GM12878 (cell line): ENCODE measurements around the gene CLIP1. TPM values are rescaled to one million over a fixed set of nuclear protein-coding genes. Genes with fewer than 3 reads are reported as not detected.

Source experiments
- ATAC-seq: fragments of 200-7000 bp; cut with Tn5 transposase; 3 replicates; pipeline ENCODE4 v1.9.1; 2020; ENCODE audit warnings: mild to moderate bottlenecking, moderate library complexity
- BruUV-seq: library from RNA; stranded (reverse); fragments of 400-500 nt; replicated peaks from 2 replicates; lab custom pipeline; 2021; lab: Mats Ljungman, UMichigan
- CTCF ChIA-PET: fragments of 300-600 bp; sonication (Branson Sonifier 250); formaldehyde crosslinking; extraction: SDS; loops from one replicate; lab custom pipeline; 2021; ENCODE audit warnings: inconsistent platforms; lab: Yijun Ruan, JAX
- POLR2A ChIA-PET: fragments of 350-600 bp; formaldehyde crosslinking; extraction: SDS; loops from one replicate; lab custom pipeline; 2021; ENCODE audit warnings: inconsistent platforms; lab: Charles Lee
- RAD21 ChIA-PET: fragments of 300-600 bp; sonication (Branson Sonifier 250); formaldehyde crosslinking; loops from one replicate; lab custom pipeline; 2023; ENCODE audit warnings: antibody characterized with exemption; ENCODE audit not compliant: unreplicated experiment; lab: Charles Lee
- SMC1A ChIA-PET: fragments of 300-600 bp; sonication (Branson Sonifier 250); formaldehyde crosslinking; loops from one replicate; lab custom pipeline; 2023; ENCODE audit not compliant: unreplicated experiment, uncharacterized antibody; lab: Charles Lee
- DNase-seq: peaks from one replicate; pipeline ENCODE4 v3.0.0-alpha.2; 2011; ENCODE audit warnings: low read depth, low spot score
- FAIRE-seq: peaks from 3 replicates; lab custom pipeline; 2011; peaks lifted over from hg19 to GRCh38; lab: Jason Lieb, UNC
- H2AFZ ChIP-seq: 2 replicates; pipeline ENCODE4 v1.6.0; 2011; ENCODE audit warnings: low read depth, low read length, control low read depth; ENCODE audit not compliant: control insufficient read depth
- H3K27ac ChIP-seq: 2 replicates; pipeline ENCODE4 v1.5.1; 2011; ENCODE audit warnings: control low read depth; ENCODE audit not compliant: control insufficient read depth, insufficient read depth
- H3K27me3 ChIP-seq, 2 experiments: replicated peaks in 1 of 2; 2 replicates each; pipeline versions ENCODE4 v1.6.0 to v1.6.1; 2011; ENCODE audit warnings: low read length in 1 of 2; ENCODE audit not compliant: control insufficient read depth in 2 of 2, insufficient read depth in 2 of 2
- H3K36me3 ChIP-seq, 2 experiments: 2 replicates each; pipeline ENCODE4 v1.5.1; 2011; ENCODE audit warnings: low read length in 1 of 2; ENCODE audit not compliant: control insufficient read depth in 2 of 2, insufficient read depth in 2 of 2
- H3K4me1 ChIP-seq: 2 replicates; pipeline ENCODE4 v1.6.1; 2011; ENCODE audit warnings: mild to moderate bottlenecking, low read length, moderate library complexity, mixed read lengths; ENCODE audit not compliant: control insufficient read depth, insufficient read depth
- H3K4me2 ChIP-seq: 2 replicates; pipeline ENCODE4 v1.6.0; 2011; ENCODE audit warnings: control low read depth; ENCODE audit not compliant: control insufficient read depth, insufficient read depth
- H3K4me3 ChIP-seq: fragments of 200-600 bp; sonication (generic); 2 replicates; pipeline ENCODE4 v1.5.1; 2016
- H3K79me2 ChIP-seq: 2 replicates; pipeline ENCODE4 v1.6.0; 2011; ENCODE audit warnings: low read length; ENCODE audit not compliant: control insufficient read depth, insufficient read depth
- H3K9ac ChIP-seq: 2 replicates; pipeline ENCODE4 v1.8.0; 2011; ENCODE audit warnings: low read length, control low read depth, mixed read lengths; ENCODE audit not compliant: control insufficient read depth, insufficient read depth
- H3K9me3 ChIP-seq: replicated peaks from 3 replicates; pipeline ENCODE4 v1.5.1; 2011; ENCODE audit warnings: mild to moderate bottlenecking, low read length; ENCODE audit not compliant: control insufficient read depth, insufficient read depth
- H4K20me1 ChIP-seq: 2 replicates; pipeline ENCODE4 v1.6.0; 2011; ENCODE audit not compliant: control insufficient read depth, insufficient read depth
- ASH2L ChIP-seq: fragments of 300-600, 200-600 bp; sonication (generic); IDR thresholded peaks from 2 replicates; pipeline ENCODE4 v1.6.1; 2017; ENCODE audit warnings: low read depth, mild to moderate bottlenecking, borderline replicate concordance
- BCL11A ChIP-seq: IDR thresholded peaks from 2 replicates; pipeline ENCODE4 v1.6.1; 2011; ENCODE audit warnings: low read depth, low read length
- BMI1 ChIP-seq: fragments of 450-650 bp; IDR thresholded peaks from 2 replicates; pipeline ENCODE4 v1.6.1; 2016; ENCODE audit warnings: mild to moderate bottlenecking, moderate library complexity, borderline replicate concordance
- CBFB ChIP-seq: IDR thresholded peaks from 2 replicates; pipeline ENCODE4 v1.6.1; 2016; ENCODE audit warnings: antibody characterized with exemption, low read depth
- EP300 ChIP-seq, 2 experiments: fragments of 150-350 bp in 1 of 2; IDR thresholded peaks; 2 replicates each; pipeline ENCODE4 v1.6.1; 2011 to 2012; ENCODE audit warnings: low read depth in 2 of 2, low read length in 2 of 2, borderline replicate concordance in 1 of 2, improper control_type of control experiment in 1 of 2, inconsistent platforms in 1 of 2; ENCODE audit not compliant: control insufficient read depth in 1 of 2
- FOXK2 ChIP-seq: fragments of 450-650 bp; IDR thresholded peaks from 2 replicates; pipeline ENCODE4 v1.6.1; 2017; ENCODE audit warnings: mild to moderate bottlenecking, moderate library complexity
- HDAC2 ChIP-seq: fragments of 200-600 bp; sonication (generic); IDR thresholded peaks from 2 replicates; pipeline ENCODE4 v1.6.1; 2017
- MXI1 ChIP-seq: fragments of 150-350 bp; IDR thresholded peaks from 2 replicates; pipeline ENCODE4 v1.6.1; 2011; ENCODE audit warnings: low read depth, mild to moderate bottlenecking, inconsistent platforms, low read length, improper control_type of control experiment
- NRF1 ChIP-seq: conservative IDR thresholded peaks from 2 replicates; pipeline ENCODE4 v1.6.1; 2011; ENCODE audit warnings: mild to moderate bottlenecking, low read depth, low read length, improper control_type of control experiment
- RAD21 ChIP-seq: IDR thresholded peaks from 2 replicates; pipeline ENCODE4 v1.6.1; 2011; ENCODE audit warnings: mild to moderate bottlenecking, low read depth, low read length, moderate library complexity; ENCODE audit not compliant: insufficient read depth
- RB1 ChIP-seq: fragments of 450-650 bp; formaldehyde crosslinking; IDR thresholded peaks from 2 replicates; pipeline ENCODE4 v1.6.1; 2017; ENCODE audit warnings: mild to moderate bottlenecking, borderline replicate concordance
- WRNIP1 ChIP-seq: IDR thresholded peaks from 2 replicates; pipeline ENCODE4 v1.6.1; 2011; ENCODE audit warnings: low read depth, low read length, improper control_type of control experiment, borderline replicate concordance
- WGBS: methylation state at CpG from one replicate; pipeline ENCODE4 v1.1.6; 2016; ENCODE audit warnings: low lambda C conversion rate; ENCODE audit not compliant: insufficient replicate concordance, insufficient coverage; ENCODE audit errors: missing lambda C conversion rate; 5-methylcytosine and 5-hydroxymethylcytosine counted together
- in situ Hi-C: fragments of 300-500 bp; cut with MboI; formaldehyde crosslinking; loops from 9 replicates; pipeline ENCODE4 v1.14.3; 2018; ENCODE audit warnings: mixed read lengths
- intact Hi-C: fragments of 100-400 bp; cut with micrococcal nuclease; formaldehyde crosslinking; loops from one replicate; pipeline ENCODE4 v1.14.2; 2022; ENCODE audit not compliant: unreplicated experiment
- polyA plus RNA-seq, 11 experiments: library from polyadenylated mRNA; depleted of rRNA in 4 of 11; unstranded in 6 of 11; stranded (reverse) in 5 of 11; fragments of >200 nt; fragmentation: Nextera tagmentation in 4 of 11; fragmentation: Illumina TruSeq in 1 of 11; extraction: Ambion mirVana in 4 of 11; extraction: Trizol in 1 of 11; gene quantifications; 1 replicate in 1 of 11; 2 replicates in 10 of 11; pipeline versions ENCODE4 v1.2.1 to v1.2.3, GENCODE V29; 2011 to 2016; ENCODE audit warnings: inconsistent platforms in 2 of 11, missing spikeins in 2 of 11, low read depth in 1 of 11
- total RNA-seq, 4 experiments: library from RNA; depleted of rRNA in 3 of 4; stranded (reverse); fragments of >200 nt in 3 of 4; fragmentation: Illumina TruSeq in 1 of 4; extraction: Trizol in 1 of 4; gene quantifications; 2 replicates each; pipeline versions ENCODE4 v1.2.1 to v1.2.3, GENCODE V29; 2013 to 2021
- TF ChIP-seq, protein P1 (sequence below): IDR thresholded peaks from 2 replicates; pipeline ENCODE4 v1.6.1; 2012; ENCODE audit warnings: low read depth, low read length, improper control_type of control experiment
- TF ChIP-seq, protein P2 (sequence below): fragments of 450-650 bp; IDR thresholded peaks from 2 replicates; pipeline ENCODE4 v1.6.1; 2017; ENCODE audit warnings: mild to moderate bottlenecking

The CLIP1 gene
- total and polyA plus RNA-seq, 10 of the 15 experiments (the other 5 are each of a cell fraction or from before 2014, with no cell fraction given), result 6.0 to 45.4 (median 25.2) TPM

DNA sequence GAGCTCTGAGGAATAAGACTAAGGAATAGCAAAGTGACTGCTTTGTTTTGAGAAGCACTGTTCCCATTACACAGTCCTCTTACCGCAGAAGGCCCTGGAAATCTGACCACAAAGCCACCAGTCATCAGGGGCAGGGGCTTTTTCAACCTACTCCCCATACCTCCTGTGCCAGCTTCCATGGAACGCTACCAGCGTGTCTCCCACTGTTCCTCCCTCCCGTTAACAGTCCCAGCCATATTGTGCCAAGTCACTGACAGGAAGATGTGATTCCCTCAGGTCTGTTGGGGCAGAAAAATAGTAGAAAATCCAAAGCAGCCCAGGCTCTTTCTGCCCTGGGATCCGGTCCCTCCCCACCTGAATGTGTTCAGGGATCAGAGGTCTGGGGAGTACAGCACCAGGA, 109.5 kb downstream of the CLIP1 start:
- TF ChIP-seq CBFB (no peak), EP300 (IDR thresholded peaks at IDR 0.05; ENCODE audit: borderline replicate concordance in 1 of 2, control insufficient read depth in 1 of 2, low read depth in 2 of 2, low read length in 2 of 2) (no peak), NRF1 (no peak), BMI1 (no peak), RB1 (no peak), FOXK2 (no peak), MXI1 (no peak), RAD21 (no peak), WRNIP1 (no peak), ASH2L (no peak), HDAC2 (no peak), BCL11A (no peak)
- TF ChIP-seq, protein P1, sequence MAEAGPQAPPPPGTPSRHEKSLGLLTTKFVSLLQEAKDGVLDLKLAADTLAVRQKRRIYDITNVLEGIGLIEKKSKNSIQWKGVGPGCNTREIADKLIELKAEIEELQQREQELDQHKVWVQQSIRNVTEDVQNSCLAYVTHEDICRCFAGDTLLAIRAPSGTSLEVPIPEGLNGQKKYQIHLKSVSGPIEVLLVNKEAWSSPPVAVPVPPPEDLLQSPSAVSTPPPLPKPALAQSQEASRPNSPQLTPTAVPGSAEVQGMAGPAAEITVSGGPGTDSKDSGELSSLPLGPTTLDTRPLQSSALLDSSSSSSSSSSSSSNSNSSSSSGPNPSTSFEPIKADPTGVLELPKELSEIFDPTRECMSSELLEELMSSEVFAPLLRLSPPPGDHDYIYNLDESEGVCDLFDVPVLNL, result no peak
- TF ChIP-seq, protein P2, sequence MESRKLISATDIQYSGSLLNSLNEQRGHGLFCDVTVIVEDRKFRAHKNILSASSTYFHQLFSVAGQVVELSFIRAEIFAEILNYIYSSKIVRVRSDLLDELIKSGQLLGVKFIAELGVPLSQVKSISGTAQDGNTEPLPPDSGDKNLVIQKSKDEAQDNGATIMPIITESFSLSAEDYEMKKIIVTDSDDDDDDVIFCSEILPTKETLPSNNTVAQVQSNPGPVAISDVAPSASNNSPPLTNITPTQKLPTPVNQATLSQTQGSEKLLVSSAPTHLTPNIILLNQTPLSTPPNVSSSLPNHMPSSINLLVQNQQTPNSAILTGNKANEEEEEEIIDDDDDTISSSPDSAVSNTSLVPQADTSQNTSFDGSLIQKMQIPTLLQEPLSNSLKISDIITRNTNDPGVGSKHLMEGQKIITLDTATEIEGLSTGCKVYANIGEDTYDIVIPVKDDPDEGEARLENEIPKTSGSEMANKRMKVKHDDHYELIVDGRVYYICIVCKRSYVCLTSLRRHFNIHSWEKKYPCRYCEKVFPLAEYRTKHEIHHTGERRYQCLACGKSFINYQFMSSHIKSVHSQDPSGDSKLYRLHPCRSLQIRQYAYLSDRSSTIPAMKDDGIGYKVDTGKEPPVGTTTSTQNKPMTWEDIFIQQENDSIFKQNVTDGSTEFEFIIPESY, result no peak
- no peak for FAIRE-seq
- intact Hi-C loops, result no loop called here
- Histone ChIP-seq H3K4me1 (no peaks in the 10 kb centered on the region), H3K4me2 (no peak overlapping the region), H3K9ac (no peak overlapping the region), H4K20me1 (no peaks in the 10 kb centered on the region), H3K27ac (no peak overlapping the region), H3K4me3 (no peak overlapping the region), H3K9me3 (no peaks in the 10 kb centered on the region), H2AFZ (no peak overlapping the region), H3K79me2 (no peaks in the 10 kb centered on the region), H3K27me3 (no peaks in the 10 kb centered on the region), H3K36me3 (no peaks in the 10 kb centered on the region; a peak in 2 of 4 replicates)
- ChIA-PET SMC1A (interaction anchor here (1.9 kb wide), 1 partner anchor 10 kb away, joined by 4 read pairs; no protein-coding TSS in a partner anchor), POLR2A (interaction anchor here (0.9 kb wide), 1 partner anchor 12 kb away, joined by 3 read pairs; no protein-coding TSS in a partner anchor), CTCF (no interaction called here), RAD21 (no interaction called here)
- WGBS, result 97% methylated on average over 5 of the region's 5 CpGs
- no TSS peak for BruUV-seq
- in situ Hi-C loops, result no loop called here
- DNase-seq, result no peak
- ATAC-seq, result no peak
